ENCODE measurements around the gene SLC4A1AP.
A peak's percentile ranks its signal among the peaks of the same experiment; 100 is the strongest.

GRCh38 chr2:27705851-27706622 lies 42.3 kb downstream of the SLC4A1AP start:
- TF ChIP-seq CTCF (IDR thresholded peaks at IDR 0.05) (no peak), POLR2AphosphoS5 (IDR thresholded peaks at IDR 0.05) (peak; percentile 40 to 62 (median 56)), POLR2A (IDR thresholded peaks at IDR 0.05) (no peak)

All from transverse colon (tissue), 4 donors.